ENCODE data around the gene RPA4. TPM values are rescaled to one million over a fixed set of nuclear protein-coding genes. Genes with fewer than 3 reads are reported as not detected.
"Not testable (repeated sequence)": the region's sequence is repeated elsewhere in the genome, so short reads cannot be mapped to it uniquely, and the experiment has no call there.

RPA4 gene
- under 1 TPM; 0.16 to 0.52 (median 0.23) TPM for total RNA-seq

- Mint-ChIP-seq H3K9me3 (no peaks in the 10 kb centered on the region), H3K4me1 (ENCODE audit: low read depth) (no peaks in the 10 kb centered on the region), H3K27me3 (ENCODE audit: low read depth) (no peaks in the 10 kb centered on the region), H3K36me3 (ENCODE audit: insufficient read depth) (peaks cover 7% of the 10 kb centered on the region), H3K4me3 (no peak within 1 kb of the TSS)
- ATAC-seq (no peak), DNase-seq (no peak)
Measured at GRCh38 chrX:96883608-96884007, at the start of gene RPA4. RPA4 (plus strand) TSS chrX:96883908; CDS start chrX:96884311, 403 bp downstream.

GRCh38 chrX:96834137-96834536, 49.6 kb upstream of the RPA4 start:
- Mint-ChIP-seq H3K9me3 (no peaks in the 10 kb centered on the region), H3K4me3 (no peak overlapping the region), H3K4me1 (ENCODE audit: low read depth) (no peaks in the 10 kb centered on the region), H3K27me3 (ENCODE audit: low read depth) (no peaks in the 10 kb centered on the region), H3K36me3 (ENCODE audit: insufficient read depth) (peaks cover 2% of the 10 kb centered on the region)
- DNase-seq (no peak), ATAC-seq (no peak)

GRCh38 chrX:96835660-96836289, 47.9 kb upstream of the RPA4 start:
- DNase-seq: no peak
- peaks cover 2% of the 10 kb centered on the region for H3K36me3 Mint-ChIP-seq (ENCODE audit: insufficient read depth)
- H3K27me3 Mint-ChIP-seq (ENCODE audit: low read depth): no peaks in the 10 kb centered on the region
- ATAC-seq: no peak
- H3K4me1 Mint-ChIP-seq (ENCODE audit: low read depth): no peaks in the 10 kb centered on the region
- H3K9me3 Mint-ChIP-seq: no peaks in the 10 kb centered on the region
- H3K4me3 Mint-ChIP-seq: no peak overlapping the region

- DNase-seq: no peak
- Mint-ChIP-seq H3K27me3 (ENCODE audit: low read depth) (no peaks in the 10 kb centered on the region), H3K36me3 (ENCODE audit: insufficient read depth) (peaks cover 2% of the 10 kb centered on the region), H3K4me1 (ENCODE audit: low read depth) (no peaks in the 10 kb centered on the region), H3K4me3 (no peak overlapping the region), H3K9me3 (no peaks in the 10 kb centered on the region)
- ATAC-seq: no peak
Measured at GRCh38 chrX:96837808-96838207, 45.9 kb upstream of the RPA4 start.

- DNase-seq: no peak
- H3K27me3 Mint-ChIP-seq (ENCODE audit: low read depth): no peaks in the 10 kb centered on the region
- H3K9me3 Mint-ChIP-seq: no peaks in the 10 kb centered on the region
- ATAC-seq: no peak
- peaks cover 3% of the 10 kb centered on the region for H3K36me3 Mint-ChIP-seq (ENCODE audit: insufficient read depth)
- H3K4me1 Mint-ChIP-seq (ENCODE audit: low read depth): no peaks in the 10 kb centered on the region
- no peak overlapping the region for H3K4me3 Mint-ChIP-seq
Measured at GRCh38 chrX:96838537-96838936, 45.2 kb upstream of the RPA4 start.

- H3K36me3 Mint-ChIP-seq (ENCODE audit: insufficient read depth): peaks cover 2% of the 10 kb centered on the region
- H3K4me3 Mint-ChIP-seq: no peak overlapping the region
- H3K27me3 Mint-ChIP-seq (ENCODE audit: low read depth): no peaks in the 10 kb centered on the region
- DNase-seq (no peak), ATAC-seq (no peak)
- no peaks in the 10 kb centered on the region for H3K9me3 Mint-ChIP-seq
- no peaks in the 10 kb centered on the region for H3K4me1 Mint-ChIP-seq (ENCODE audit: low read depth)
Measured at GRCh38 chrX:96841325-96841724, 42.4 kb upstream of the RPA4 start.

- not testable (repeated sequence) for H3K4me3 Mint-ChIP-seq; DNase-seq; H3K4me1 Mint-ChIP-seq (ENCODE audit: low read depth); H3K36me3 Mint-ChIP-seq (ENCODE audit: insufficient read depth); H3K27me3 Mint-ChIP-seq (ENCODE audit: low read depth); ATAC-seq; H3K9me3 Mint-ChIP-seq
Measured at GRCh38 chrX:96841866-96842265, 41.8 kb upstream of the RPA4 start.

- ATAC-seq (no peak), DNase-seq (no peak)
- no peak overlapping the region for H3K4me3 Mint-ChIP-seq
- H3K9me3 Mint-ChIP-seq: no peaks in the 10 kb centered on the region
- no peaks in the 10 kb centered on the region for H3K27me3 Mint-ChIP-seq (ENCODE audit: low read depth)
- H3K36me3 Mint-ChIP-seq (ENCODE audit: insufficient read depth): peaks cover 6% of the 10 kb centered on the region
- H3K4me1 Mint-ChIP-seq (ENCODE audit: low read depth): no peaks in the 10 kb centered on the region
Measured at GRCh38 chrX:96843566-96843965, 40.1 kb upstream of the RPA4 start.

- H3K4me1 Mint-ChIP-seq (ENCODE audit: low read depth): no peaks in the 10 kb centered on the region
- no peaks in the 10 kb centered on the region for H3K27me3 Mint-ChIP-seq (ENCODE audit: low read depth)
- H3K9me3 Mint-ChIP-seq: no peaks in the 10 kb centered on the region
- DNase-seq (no peak), ATAC-seq (no peak)
- H3K4me3 Mint-ChIP-seq: no peak overlapping the region
- H3K36me3 Mint-ChIP-seq (ENCODE audit: insufficient read depth): peaks cover 6% of the 10 kb centered on the region
Measured at GRCh38 chrX:96846841-96847240, 36.9 kb upstream of the RPA4 start.

GRCh38 chrX:96859422-96859821, 24.3 kb upstream of the RPA4 start:
- H3K36me3 Mint-ChIP-seq (ENCODE audit: insufficient read depth); ATAC-seq; DNase-seq; H3K4me3 Mint-ChIP-seq; H3K9me3 Mint-ChIP-seq; H3K27me3 Mint-ChIP-seq (ENCODE audit: low read depth); H3K4me1 Mint-ChIP-seq (ENCODE audit: low read depth): not testable (repeated sequence)

- no peak overlapping the region for H3K4me3 Mint-ChIP-seq
- no peaks in the 10 kb centered on the region for H3K36me3 Mint-ChIP-seq (ENCODE audit: insufficient read depth)
- DNase-seq: no peak
- no peaks in the 10 kb centered on the region for H3K9me3 Mint-ChIP-seq
- ATAC-seq: no peak
- H3K27me3 Mint-ChIP-seq (ENCODE audit: low read depth): no peaks in the 10 kb centered on the region
- peaks cover 4% of the 10 kb centered on the region for H3K4me1 Mint-ChIP-seq (ENCODE audit: low read depth)
Measured at GRCh38 chrX:96861218-96861617, 22.5 kb upstream of the RPA4 start.

- DNase-seq: no peak
- H3K36me3 Mint-ChIP-seq (ENCODE audit: insufficient read depth): no peaks in the 10 kb centered on the region
- H3K9me3 Mint-ChIP-seq: no peaks in the 10 kb centered on the region
- peaks cover 4% of the 10 kb centered on the region for H3K4me1 Mint-ChIP-seq (ENCODE audit: low read depth)
- no peak overlapping the region for H3K4me3 Mint-ChIP-seq
- no peak for ATAC-seq
- H3K27me3 Mint-ChIP-seq (ENCODE audit: low read depth): no peaks in the 10 kb centered on the region
Measured at GRCh38 chrX:96861661-96862060, 22.0 kb upstream of the RPA4 start.

GRCh38 chrX:96884027-96884426, 319 bp downstream of the RPA4 start:
- Mint-ChIP-seq H3K4me3 (no peak overlapping the region), H3K4me1 (ENCODE audit: low read depth) (no peaks in the 10 kb centered on the region), H3K9me3 (no peaks in the 10 kb centered on the region), H3K36me3 (ENCODE audit: insufficient read depth) (peaks cover 7% of the 10 kb centered on the region), H3K27me3 (ENCODE audit: low read depth) (no peaks in the 10 kb centered on the region)
- DNase-seq (no peak), ATAC-seq (no peak)

GRCh38 chrX:96889726-96890125, 6.0 kb downstream of the RPA4 start:
- ATAC-seq (no peak), DNase-seq (no peak)
- Mint-ChIP-seq H3K4me1 (ENCODE audit: low read depth) (no peaks in the 10 kb centered on the region), H3K36me3 (ENCODE audit: insufficient read depth) (peaks cover 3% of the 10 kb centered on the region), H3K27me3 (ENCODE audit: low read depth) (no peaks in the 10 kb centered on the region), H3K9me3 (no peaks in the 10 kb centered on the region), H3K4me3 (no peak overlapping the region)

- peaks cover 2% of the 10 kb centered on the region for H3K36me3 Mint-ChIP-seq (ENCODE audit: insufficient read depth)
- ATAC-seq: no peak
- H3K27me3 Mint-ChIP-seq (ENCODE audit: low read depth): no peaks in the 10 kb centered on the region
- no peaks in the 10 kb centered on the region for H3K9me3 Mint-ChIP-seq
- H3K4me1 Mint-ChIP-seq (ENCODE audit: low read depth): no peaks in the 10 kb centered on the region
- no peak for DNase-seq
- H3K4me3 Mint-ChIP-seq: no peak overlapping the region
Measured at GRCh38 chrX:96906741-96907140, 23.0 kb downstream of the RPA4 start.

Measured in activated T-cell treated with anti-CD3 and anti-CD28 coated beads, Interleukin-2, amount 50 U/mL, for 4 hours (primary cell).